NT2/D1 (cell line): ENCODE measurements around the gene DDX43.
"Not testable (repeated sequence)": the region's sequence is repeated elsewhere in the genome, so short reads cannot be mapped to it uniquely, and the experiment has no call there.

Experiments used
- YY1 ChIP-seq: IDR thresholded peaks from 2 replicates; pipeline ENCODE4 v1.6.1; 2011; ENCODE audit not compliant: insufficient read length, insufficient read depth
- ZNF274 ChIP-seq: IDR thresholded peaks from 2 replicates; pipeline ENCODE4 v1.6.1; 2011; ENCODE audit warnings: mild to moderate bottlenecking, low read depth, low read length

- TF ChIP-seq ZNF274, YY1: not testable (repeated sequence)
Measured at GRCh38 chr6:73381531-73381930, 13.1 kb upstream of the DDX43 start.
